ENCODE results near the gene HHLA2. TPM values are rescaled to one million over a fixed set of nuclear protein-coding genes. Genes with fewer than 3 reads are reported as not detected.
A peak's percentile ranks its signal among the peaks of the same experiment; 100 is the strongest.
"Not testable (repeated sequence)": the region's sequence is repeated elsewhere in the genome, so short reads cannot be mapped to it uniquely, and the experiment has no call there.

HHLA2 gene
- total RNA-seq, 2 donors from 2014 or later = 0.81 TPM; not detected in 1

GRCh38 chr3:108287146-108287545 lies 9.2 kb upstream of the HHLA2 start:
- Mint-ChIP-seq H3K27ac (no peak overlapping the region), H3K4me1 (ENCODE audit: low read depth in 2 of 2) (peaks cover 0 to 7% of the 10 kb centered on the region in 2 donors)
- ATAC-seq = no peak

GRCh38 chr3:108288193-108288592 lies 8.2 kb upstream of the HHLA2 start:
- not testable (repeated sequence) for H3K9me3 Mint-ChIP-seq; ATAC-seq; DNase-seq (ENCODE audit: low spot score); H3K4me3 Mint-ChIP-seq; H3K27me3 Mint-ChIP-seq; H3K27ac Mint-ChIP-seq; H3K36me3 Mint-ChIP-seq
- H3K4me1 Mint-ChIP-seq (ENCODE audit: low read depth in 2 of 2) = peaks cover 5 to 13% of the 10 kb centered on the region in 2 donors

More at GRCh38 chr3:108287146-108287545, 9.2 kb upstream of the HHLA2 start:
- Mint-ChIP-seq H3K27me3 (peaks cover 0 to 2% of the 10 kb centered on the region in 2 donors), H3K4me3 (no peak overlapping the region), H3K9me3 (no peaks in the 10 kb centered on the region), H3K36me3 (peaks cover 10% of the 10 kb centered on the region)
- DNase-seq (ENCODE audit: low spot score) = no peak

GRCh38 chr3:108289159-108289558 lies 7.2 kb upstream of the HHLA2 start:
- DNase-seq (ENCODE audit: low spot score) (no peak), ATAC-seq (no peak)
- no peak overlapping the region for H3K4me3 Mint-ChIP-seq
- peaks cover 8 to 23% of the 10 kb centered on the region in 2 donors for H3K4me1 Mint-ChIP-seq (ENCODE audit: low read depth in 2 of 2)
- no peaks in the 10 kb centered on the region for H3K9me3 Mint-ChIP-seq
- no peaks in the 10 kb centered on the region for H3K27me3 Mint-ChIP-seq
- peaks cover 10% of the 10 kb centered on the region for H3K36me3 Mint-ChIP-seq
- no peak overlapping the region for H3K27ac Mint-ChIP-seq

- Mint-ChIP-seq H3K27ac (peak overlapping the region; percentile 40 to 73), H3K4me3 (peak overlapping the region; percentile 59), H3K9me3 (no peaks in the 10 kb centered on the region), H3K36me3 (peaks cover 10% of the 10 kb centered on the region), H3K27me3 (no peaks in the 10 kb centered on the region), H3K4me1 (ENCODE audit: low read depth in 2 of 2) (peaks cover 11 to 32% of the 10 kb centered on the region in 2 donors)
- ATAC-seq (no peak), DNase-seq (ENCODE audit: low spot score) (no peak)
These were observed 3.9 kb upstream of the HHLA2 start for GRCh38 chr3:108292450-108292849.

GRCh38 chr3:108292905-108293328 lies 3.4 kb upstream of the HHLA2 start:
- ATAC-seq = peak; percentile 72 to 82
- H3K36me3 Mint-ChIP-seq = peaks cover 10% of the 10 kb centered on the region
- peaks cover 11 to 32% of the 10 kb centered on the region in 2 donors for H3K4me1 Mint-ChIP-seq (ENCODE audit: low read depth in 2 of 2)

GRCh38 chr3:108293858-108294257 lies 2.5 kb upstream of the HHLA2 start:
- H3K4me3 Mint-ChIP-seq = peak overlapping the region; percentile 59

More at GRCh38 chr3:108292905-108293328, 3.4 kb upstream of the HHLA2 start:
- no peaks in the 10 kb centered on the region for H3K27me3 Mint-ChIP-seq
- no peak for DNase-seq (ENCODE audit: low spot score)
- no peaks in the 10 kb centered on the region for H3K9me3 Mint-ChIP-seq
- peak overlapping the region; percentile 40 to 73 for H3K27ac Mint-ChIP-seq
- peak overlapping the region; percentile 59 for H3K4me3 Mint-ChIP-seq

GRCh38 chr3:108295421-108296175 lies 750 bp upstream of the HHLA2 start:
- H3K36me3 Mint-ChIP-seq = peaks cover 9% of the 10 kb centered on the region
- peaks cover 11 to 40% of the 10 kb centered on the region in 2 donors for H3K4me1 Mint-ChIP-seq (ENCODE audit: low read depth in 2 of 2)
- no peak overlapping the region for H3K27ac Mint-ChIP-seq
- H3K4me3 Mint-ChIP-seq = peak overlapping the region; percentile 26
- no peaks in the 10 kb centered on the region for H3K9me3 Mint-ChIP-seq
- DNase-seq (ENCODE audit: low spot score) (no peak), ATAC-seq (no peak)
- H3K27me3 Mint-ChIP-seq = peaks cover 8 to 10% of the 10 kb centered on the region in 2 donors

More at GRCh38 chr3:108293858-108294257, 2.5 kb upstream of the HHLA2 start:
- Mint-ChIP-seq H3K36me3 (peaks cover 10% of the 10 kb centered on the region), H3K27me3 (no peaks in the 10 kb centered on the region), H3K4me1 (ENCODE audit: low read depth in 2 of 2) (peaks cover 11 to 32% of the 10 kb centered on the region in 2 donors), H3K27ac (peak overlapping the region; percentile 40 to 73), H3K9me3 (no peaks in the 10 kb centered on the region)
- ATAC-seq = peak; percentile 56 to 59
- no peak for DNase-seq (ENCODE audit: low spot score)

- H3K9me3 Mint-ChIP-seq = no peaks in the 10 kb centered on the region
- no peak for ATAC-seq
- no peak overlapping the region for H3K27ac Mint-ChIP-seq
- no peak overlapping the region for H3K4me3 Mint-ChIP-seq
- DNase-seq (ENCODE audit: low spot score) = no peak
- H3K36me3 Mint-ChIP-seq = no peaks in the 10 kb centered on the region
- peaks cover 8 to 14% of the 10 kb centered on the region in 2 donors for H3K27me3 Mint-ChIP-seq
- H3K4me1 Mint-ChIP-seq (ENCODE audit: low read depth in 2 of 2) = peaks cover 14 to 39% of the 10 kb centered on the region in 2 donors
These were observed 1.3 kb downstream of the HHLA2 start for GRCh38 chr3:108297647-108298046.

GRCh38 chr3:108298056-108298455 lies 1.7 kb downstream of the HHLA2 start:
- DNase-seq (ENCODE audit: low spot score) = no peak
- ATAC-seq = no peak
- Mint-ChIP-seq H3K27ac (no peak overlapping the region), H3K36me3 (no peaks in the 10 kb centered on the region), H3K9me3 (no peaks in the 10 kb centered on the region), H3K27me3 (peaks cover 8 to 14% of the 10 kb centered on the region in 2 donors), H3K4me3 (no peak overlapping the region), H3K4me1 (ENCODE audit: low read depth in 2 of 2) (peaks cover 11 to 35% of the 10 kb centered on the region in 2 donors)

- no peak for ATAC-seq
- H3K27me3 Mint-ChIP-seq = peaks cover 8 to 19% of the 10 kb centered on the region in 2 donors
- H3K4me3 Mint-ChIP-seq = no peak overlapping the region
- H3K4me1 Mint-ChIP-seq (ENCODE audit: low read depth in 2 of 2) = peaks cover 6 to 21% of the 10 kb centered on the region in 2 donors
- H3K27ac Mint-ChIP-seq = no peak overlapping the region
- H3K36me3 Mint-ChIP-seq = no peaks in the 10 kb centered on the region
- H3K9me3 Mint-ChIP-seq = no peaks in the 10 kb centered on the region
- no peak for DNase-seq (ENCODE audit: low spot score)
These were observed 3.9 kb downstream of the HHLA2 start for GRCh38 chr3:108300103-108300849.

GRCh38 chr3:108301695-108302404 lies 5.5 kb downstream of the HHLA2 start:
- Mint-ChIP-seq H3K36me3 (no peaks in the 10 kb centered on the region), H3K4me3 (peak overlapping the region; percentile 48), H3K27me3 (peaks cover 13 to 22% of the 10 kb centered on the region in 2 donors), H3K4me1 (ENCODE audit: low read depth in 2 of 2) (peaks cover 4 to 15% of the 10 kb centered on the region in 2 donors), H3K27ac (peak overlapping the region in 1 of 2 donors; percentile 47), H3K9me3 (no peaks in the 10 kb centered on the region)
- DNase-seq (ENCODE audit: low spot score) (no peak), ATAC-seq (peak in 1 of 2 donors; percentile 64)

GRCh38 chr3:108302570-108302969 lies 6.2 kb downstream of the HHLA2 start:
- DNase-seq (ENCODE audit: low spot score) (no peak), ATAC-seq (no peak)
- Mint-ChIP-seq H3K27ac (peak overlapping the region in 1 of 2 donors; percentile 47), H3K9me3 (no peaks in the 10 kb centered on the region), H3K27me3 (peaks cover 13 to 22% of the 10 kb centered on the region in 2 donors), H3K4me3 (peak overlapping the region; percentile 30), H3K36me3 (no peaks in the 10 kb centered on the region), H3K4me1 (ENCODE audit: low read depth in 2 of 2) (peaks cover 4 to 15% of the 10 kb centered on the region in 2 donors)

GRCh38 chr3:108305484-108306172 lies 9.3 kb downstream of the HHLA2 start:
- peak in 1 of 2 donors; percentile 15 for ATAC-seq
- DNase-seq (ENCODE audit: low spot score) = no peak
- H3K9me3 Mint-ChIP-seq = no peaks in the 10 kb centered on the region
- no peak overlapping the region for H3K27ac Mint-ChIP-seq
- peaks cover 5 to 11% of the 10 kb centered on the region in 2 donors for H3K27me3 Mint-ChIP-seq
- no peaks in the 10 kb centered on the region for H3K36me3 Mint-ChIP-seq
- peaks cover 4 to 6% of the 10 kb centered on the region in 2 donors for H3K4me1 Mint-ChIP-seq (ENCODE audit: low read depth in 2 of 2)
- H3K4me3 Mint-ChIP-seq = no peak overlapping the region
